Tibial nerve (tissue), 4 donors: ENCODE measurements around the gene CFAP73. TPM values are rescaled to one million over a fixed set of nuclear protein-coding genes. Genes with fewer than 3 reads are reported as not detected.

ENCODE experiments used
- DNase-seq, 2 donors: peaks; one replicate each; pipeline ENCODE4 v3.0.0-alpha.2; 2019; ENCODE audit warnings: low spot score in 2 of 2
- H3K27ac ChIP-seq, 4 donors: fragments of 200-600 bp; sonication (generic) in 3 of 4; one replicate each; pipeline ENCODE4 v1.5.1; 2017 to 2019; ENCODE audit warnings: mild to moderate bottlenecking in 1 of 4
- H3K27me3 ChIP-seq, 2 donors: fragments of 200-600 bp; sonication (generic) in 1 of 2; one replicate each; pipeline versions ENCODE4 v1.5.1 to v1.6.0; 2017 to 2019
- H3K36me3 ChIP-seq, 3 donors: fragments of 200-600 bp; sonication (generic); one replicate each; pipeline ENCODE4 v1.5.1; 2018 to 2019
- H3K4me1 ChIP-seq, 4 donors: fragments of 200-600 bp; sonication (generic) in 3 of 4; one replicate each; pipeline ENCODE4 v1.5.1; 2017 to 2019
- H3K4me3 ChIP-seq, 4 donors: fragments of 200-600 bp; sonication (generic) in 3 of 4; one replicate each; pipeline ENCODE4 v1.5.1; 2017 to 2019; ENCODE audit warnings: mild to moderate bottlenecking in 1 of 4, moderate library complexity in 1 of 4
- H3K9me3 ChIP-seq, 4 donors: fragments of 200-600 bp; sonication (generic) in 3 of 4; one replicate each; pipeline ENCODE4 v1.5.1; 2017 to 2019
- CTCF ChIP-seq, 5 experiments: fragments of 200-600 bp in 3 of 5; fragments of 450-650 bp in 2 of 5; sonication (generic) in 3 of 5; IDR thresholded peaks; one replicate each; pipeline ENCODE4 v1.5.1; 2016 to 2019; ENCODE audit warnings: antibody characterized with exemption in 5 of 5, mild to moderate bottlenecking in 3 of 5, moderate library complexity in 2 of 5
- EP300 ChIP-seq, 2 donors: sonication (generic); formaldehyde crosslinking; IDR thresholded peaks; one replicate each; pipeline ENCODE4 v1.6.1; 2017; ENCODE audit warnings: antibody characterized with exemption in 2 of 2, mild to moderate bottlenecking in 1 of 2
- POLR2A ChIP-seq, 2 donors: fragments of 450-650 bp; IDR thresholded peaks; one replicate each; pipeline ENCODE4 v1.6.1; 2017; ENCODE audit warnings: antibody characterized with exemption in 2 of 2, mild to moderate bottlenecking in 2 of 2, moderate library complexity in 2 of 2
- WGBS, 2 donors: methylation state at CpG; one replicate each; pipeline ENCODE4 v1.1.5; 2018; 5-methylcytosine and 5-hydroxymethylcytosine counted together
- total RNA-seq, 4 donors: library from RNA; depleted of rRNA; stranded (reverse); fragments of >200 nt; gene quantifications; one replicate each; pipeline ENCODE4 v1.1.0, GENCODE V29; 2016

Gene CFAP73
- total RNA-seq, 4 donors from 2014 or later, result not detected

- peaks cover 0 to 14% (median 0%) of the 10 kb centered on the region in 4 donors for H3K9me3 ChIP-seq
- H3K27me3 ChIP-seq, result peaks cover 0 to 45% of the 10 kb centered on the region in 2 donors
- TF ChIP-seq EP300 (IDR thresholded peaks at IDR 0.05) (no peak), CTCF (IDR thresholded peaks at IDR 0.05) (no peak), POLR2A (IDR thresholded peaks at IDR 0.05) (no peak)
- no peak overlapping the region for H3K27ac ChIP-seq
- no peaks in the 10 kb centered on the region for H3K36me3 ChIP-seq
- no peak for DNase-seq
- H3K4me1 ChIP-seq, result peaks cover 0 to 42% (median 15%) of the 10 kb centered on the region in 4 donors
- WGBS, 2 donors, result 88 to 93% methylated on average over 3 of the region's 3 CpGs
- H3K4me3 ChIP-seq, result no peak overlapping the region
Measured at GRCh38 chr12:113151655-113152054, 2.1 kb downstream of the CFAP73 start.

- H3K4me1 ChIP-seq, result peaks cover 0 to 42% (median 15%) of the 10 kb centered on the region in 4 donors
- H3K4me3 ChIP-seq, result peak overlapping the region in 2 of 4 donors; percentile 47 to 49
- no peak for DNase-seq
- H3K27me3 ChIP-seq, result peaks cover 0 to 45% of the 10 kb centered on the region in 2 donors
- WGBS, 2 donors, result 21 to 23% methylated on average over 9 of the region's 9 CpGs
- peaks cover 0 to 2% (median 0%) of the 10 kb centered on the region in 3 donors for H3K36me3 ChIP-seq
- peak overlapping the region in 1 of 4 donors; percentile 63 for H3K27ac ChIP-seq
- TF ChIP-seq CTCF (IDR thresholded peaks at IDR 0.05), result no peak
- no peak for TF ChIP-seq POLR2A (IDR thresholded peaks at IDR 0.05)
- TF ChIP-seq EP300 (IDR thresholded peaks at IDR 0.05), result no peak
- peaks cover 0 to 9% (median 0%) of the 10 kb centered on the region in 4 donors for H3K9me3 ChIP-seq
Measured at GRCh38 chr12:113152196-113152834, 2.8 kb downstream of the CFAP73 start.

GRCh38 chr12:113152835-113153814, 3.6 kb downstream of the CFAP73 start:
- DNase-seq, result peak; percentile 32 to 38
- peaks cover 0 to 42% (median 15%) of the 10 kb centered on the region in 4 donors for H3K4me1 ChIP-seq
- peaks cover 0 to 2% (median 0%) of the 10 kb centered on the region in 4 donors for H3K9me3 ChIP-seq
- 10 to 14% methylated on average over 33 to 60 of the region's 70 CpGs for WGBS, 2 donors
- TF ChIP-seq POLR2A (IDR thresholded peaks at IDR 0.05) (no peak), CTCF (IDR thresholded peaks at IDR 0.05) (peak; percentile 13 to 71 (median 49))
- H3K36me3 ChIP-seq, result peaks cover 0 to 10% (median 0%) of the 10 kb centered on the region in 3 donors
- peak overlapping the region; percentile 15 to 49 (median 32) for H3K4me3 ChIP-seq
- peak overlapping the region in 1 of 4 donors; percentile 63 for H3K27ac ChIP-seq
- H3K27me3 ChIP-seq, result peaks cover 0 to 45% of the 10 kb centered on the region in 2 donors

GRCh38 chr12:113154351-113154973, 4.9 kb downstream of the CFAP73 start:
- H3K27ac ChIP-seq, result no peak overlapping the region
- no peak for DNase-seq
- peaks cover 0 to 45% of the 10 kb centered on the region in 2 donors for H3K27me3 ChIP-seq
- peaks cover 0 to 39% (median 15%) of the 10 kb centered on the region in 4 donors for H3K4me1 ChIP-seq
- no peaks in the 10 kb centered on the region for H3K9me3 ChIP-seq
- H3K36me3 ChIP-seq, result peaks cover 0 to 23% (median 3%) of the 10 kb centered on the region in 3 donors
- H3K4me3 ChIP-seq, result peak overlapping the region in 1 of 4 donors; percentile 23
- 6 to 22% methylated on average over 10 to 51 of the region's 51 CpGs for WGBS, 2 donors
- TF ChIP-seq CTCF (IDR thresholded peaks at IDR 0.05) (no peak), EP300 (IDR thresholded peaks at IDR 0.05) (no peak), POLR2A (IDR thresholded peaks at IDR 0.05) (no peak)
